NCI-H524 treated with DMSO at 0.1 percent for 48 hours (cell line): Measurements from ENCODE around the gene SNX5.

Experiments used
- DNase-seq: peaks from one replicate; lab custom pipeline; 2025; lab: John Stamatoyannopoulos, UW

The SNX5 gene

GRCh38 chr20:17940224-17940971 lies 28.2 kb downstream of the SNX5 start:
- DNase-seq = no peak

- no peak for DNase-seq
Measured at GRCh38 chr20:17939622-17940223, 28.9 kb downstream of the SNX5 start.

- peak; percentile 66 for DNase-seq
Measured at GRCh38 chr20:17938871-17939619, 29.5 kb downstream of the SNX5 start.

GRCh38 chr20:17936761-17937732 lies 31.5 kb downstream of the SNX5 start:
- no peak for DNase-seq

- DNase-seq = no peak
Measured at GRCh38 chr20:17936286-17936760, 32.3 kb downstream of the SNX5 start.

- no peak for DNase-seq
Measured at GRCh38 chr20:17935761-17936160, 32.8 kb downstream of the SNX5 start.

- no peak for DNase-seq
Measured at GRCh38 chr20:17935186-17935585, 33.4 kb downstream of the SNX5 start.

GRCh38 chr20:17934141-17934862 lies 34.3 kb downstream of the SNX5 start:
- DNase-seq = no peak

- DNase-seq = no peak
Measured at GRCh38 chr20:17933711-17934110, 34.9 kb downstream of the SNX5 start.

GRCh38 chr20:17933121-17933520 lies 35.5 kb downstream of the SNX5 start:
- no peak for DNase-seq

- no peak for DNase-seq
Measured at GRCh38 chr20:17932396-17932795, 36.2 kb downstream of the SNX5 start.

GRCh38 chr20:17931513-17931912 lies 37.1 kb downstream of the SNX5 start:
- DNase-seq = no peak

- DNase-seq = no peak
Measured at GRCh38 chr20:17928633-17929311, 39.8 kb downstream of the SNX5 start.

- DNase-seq = no peak
Measured at GRCh38 chr20:17928211-17928611, 40.4 kb downstream of the SNX5 start.

GRCh38 chr20:17925940-17926300 lies 42.7 kb downstream of the SNX5 start:
- no peak for DNase-seq

- no peak for DNase-seq
Measured at GRCh38 chr20:17925141-17925939, 43.3 kb downstream of the SNX5 start.

GRCh38 chr20:17921774-17922173 lies 46.8 kb downstream of the SNX5 start:
- DNase-seq = no peak

GRCh38 chr20:17919149-17919548 lies 49.4 kb downstream of the SNX5 start:
- DNase-seq = no peak

- no peak for DNase-seq
Measured at GRCh38 chr20:17917832-17918618, 50.6 kb downstream of the SNX5 start.
